Stimulated activated CD4-positive, alpha-beta T cell treated with anti-CD3 and anti-CD28 coated beads, Interleukin-2, amount 100 ng/mL, for 4 hours (primary cell): ENCODE measurements around the gene R3HDM4.

Source experiments
- DNase-seq: peaks from one replicate; pipeline ENCODE4 v3.0.0-alpha.2; 2020; ENCODE audit warnings: low read depth

Gene R3HDM4

GRCh38 chr19:929891-930258 lies 16.9 kb upstream of the R3HDM4 start:
- no peak for DNase-seq

DNA sequence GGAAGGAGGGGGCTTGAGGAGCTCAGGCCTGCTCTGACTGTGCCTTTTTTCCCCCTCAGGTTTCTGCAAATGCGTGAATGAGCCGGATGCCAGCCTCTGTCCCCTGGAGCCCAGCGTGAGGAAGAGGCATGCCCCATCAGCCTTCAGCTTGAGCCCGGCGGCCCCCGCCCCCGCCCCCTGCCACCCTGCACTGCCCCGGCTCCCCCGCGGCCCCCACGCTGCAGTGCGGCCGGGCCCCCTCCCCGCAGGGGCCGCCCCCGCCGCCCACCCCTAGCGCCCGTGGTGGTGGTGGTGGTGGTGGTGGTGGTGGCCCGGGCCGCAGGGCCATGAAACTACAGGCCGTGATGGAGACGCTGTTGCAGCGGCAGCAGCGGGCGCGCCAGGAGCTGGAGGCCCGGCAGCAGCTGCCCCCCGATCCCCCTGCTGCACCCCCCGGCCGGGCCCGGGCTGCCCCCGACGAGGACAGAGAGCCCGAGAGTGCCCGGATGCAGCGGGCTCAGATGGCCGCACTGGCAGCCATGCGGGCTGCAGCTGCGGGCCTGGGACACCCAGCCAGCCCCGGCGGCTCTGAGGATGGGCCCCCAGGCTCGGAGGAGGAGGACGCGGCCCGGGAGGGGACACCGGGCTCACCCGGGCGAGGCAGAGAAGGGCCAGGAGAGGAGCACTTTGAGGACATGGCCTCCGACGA lies 16.3 kb upstream of the R3HDM4 start:
- DNase-seq: no peak

DNA sequence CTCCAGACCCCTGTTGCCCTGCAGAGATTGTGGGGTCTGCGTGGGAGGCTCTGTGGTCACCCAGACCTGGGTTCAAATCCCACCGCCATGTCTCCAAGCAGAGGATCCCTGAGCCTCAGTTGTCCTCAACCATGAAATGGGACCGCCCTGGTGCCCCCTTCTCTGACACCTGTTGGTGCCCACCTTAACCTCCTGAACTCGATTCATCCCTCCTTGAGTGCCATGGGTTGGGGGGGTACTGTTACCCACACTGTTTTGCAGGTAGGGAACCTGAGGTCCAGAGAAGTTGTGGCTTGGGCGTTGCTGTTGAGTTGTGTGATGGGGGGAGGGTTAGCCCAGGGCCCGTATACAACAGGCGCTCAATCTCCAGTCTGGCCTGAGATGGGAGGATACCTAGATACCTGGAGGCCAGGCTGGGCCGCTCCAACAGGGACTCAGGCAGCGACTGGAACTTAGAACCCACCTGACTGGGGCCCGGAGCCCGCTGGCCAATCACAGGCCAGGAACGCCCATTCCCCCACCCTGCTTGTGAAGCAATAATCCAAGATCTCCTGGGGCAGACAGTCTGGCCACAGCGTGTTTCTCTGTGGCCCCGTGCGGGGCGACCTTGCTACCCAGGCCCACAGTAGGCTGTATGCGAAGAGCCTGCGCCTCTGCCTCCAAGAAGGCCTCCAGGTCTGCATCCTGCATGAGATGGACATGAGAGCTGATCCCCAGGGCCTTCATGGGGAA lies 15.6 kb upstream of the R3HDM4 start:
- no peak for DNase-seq

DNA sequence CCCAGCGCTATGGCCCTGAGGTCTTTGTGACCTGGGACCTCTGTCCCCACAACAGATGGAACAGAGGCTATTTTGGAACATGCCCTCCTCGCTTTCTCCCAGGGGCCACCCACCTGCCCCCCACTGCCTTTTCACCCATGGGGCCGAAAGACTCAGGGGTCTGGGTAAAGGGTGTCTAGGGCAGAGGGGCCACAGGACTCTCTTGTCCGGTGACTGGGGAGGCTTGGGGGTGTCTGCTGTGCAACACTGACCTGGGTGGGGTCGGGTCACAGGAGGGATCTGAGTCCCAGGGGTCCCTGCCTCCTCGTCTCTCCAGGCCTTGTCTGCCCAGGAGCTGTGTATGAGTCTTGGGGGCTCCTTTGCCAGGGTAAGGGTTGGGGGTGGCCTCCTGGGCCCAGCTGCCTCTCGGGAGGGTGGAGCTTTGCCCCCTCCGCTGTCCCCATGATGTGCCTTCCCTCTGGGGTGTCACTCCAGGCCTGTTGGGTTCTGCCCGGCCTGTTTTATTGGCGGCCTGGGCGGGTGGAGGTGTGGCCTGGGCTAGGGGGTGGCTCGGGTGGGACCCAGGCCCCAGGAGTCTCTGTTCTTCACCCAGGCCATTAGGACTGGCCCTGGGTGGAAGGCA lies 14.9 kb upstream of the R3HDM4 start:
- DNase-seq: no peak

- no peak for DNase-seq
Observed at GRCh38 chr19:927351-927779, 14.3 kb upstream of the R3HDM4 start.

DNA sequence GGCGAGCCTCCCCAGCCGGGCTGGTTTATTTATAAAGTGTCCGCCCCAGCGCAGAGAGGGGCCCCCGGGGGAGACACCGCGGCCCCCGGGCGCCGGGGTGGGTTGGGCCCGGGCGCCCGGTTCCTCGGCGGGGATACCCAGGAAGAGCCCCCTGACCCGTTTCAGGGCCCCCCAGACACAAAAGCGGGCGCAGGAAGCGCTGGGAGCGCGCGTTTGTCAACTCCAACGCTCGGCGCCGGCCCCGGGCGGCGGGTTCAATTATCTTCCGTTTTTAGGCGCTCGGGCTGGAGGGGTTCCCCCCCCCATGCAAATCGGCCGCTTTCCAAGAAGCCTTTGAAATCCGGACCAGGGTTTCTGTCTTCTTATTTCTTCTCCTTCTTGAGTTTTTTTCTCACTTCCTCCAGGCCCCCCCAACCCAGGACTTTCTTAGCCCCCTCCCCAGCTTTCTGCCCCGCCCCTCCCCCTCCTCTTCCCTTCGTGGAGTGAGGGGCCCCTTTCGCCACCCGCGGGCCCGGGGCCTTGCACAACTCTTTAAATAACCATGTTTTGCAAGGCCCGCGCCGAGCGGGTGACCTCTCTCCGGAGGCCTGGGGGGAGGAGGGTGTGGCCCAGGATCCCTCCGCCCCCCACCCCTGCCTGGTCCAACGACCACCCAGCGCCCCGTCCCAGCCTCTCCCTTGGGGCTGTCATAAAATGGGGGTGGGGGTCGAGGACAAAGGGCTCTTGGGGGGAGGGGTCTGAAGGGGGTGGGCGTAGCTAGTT lies 13.8 kb upstream of the R3HDM4 start:
- no peak for DNase-seq

GRCh38 chr19:926323-926588 lies 13.2 kb upstream of the R3HDM4 start:
- DNase-seq: no peak

DNA sequence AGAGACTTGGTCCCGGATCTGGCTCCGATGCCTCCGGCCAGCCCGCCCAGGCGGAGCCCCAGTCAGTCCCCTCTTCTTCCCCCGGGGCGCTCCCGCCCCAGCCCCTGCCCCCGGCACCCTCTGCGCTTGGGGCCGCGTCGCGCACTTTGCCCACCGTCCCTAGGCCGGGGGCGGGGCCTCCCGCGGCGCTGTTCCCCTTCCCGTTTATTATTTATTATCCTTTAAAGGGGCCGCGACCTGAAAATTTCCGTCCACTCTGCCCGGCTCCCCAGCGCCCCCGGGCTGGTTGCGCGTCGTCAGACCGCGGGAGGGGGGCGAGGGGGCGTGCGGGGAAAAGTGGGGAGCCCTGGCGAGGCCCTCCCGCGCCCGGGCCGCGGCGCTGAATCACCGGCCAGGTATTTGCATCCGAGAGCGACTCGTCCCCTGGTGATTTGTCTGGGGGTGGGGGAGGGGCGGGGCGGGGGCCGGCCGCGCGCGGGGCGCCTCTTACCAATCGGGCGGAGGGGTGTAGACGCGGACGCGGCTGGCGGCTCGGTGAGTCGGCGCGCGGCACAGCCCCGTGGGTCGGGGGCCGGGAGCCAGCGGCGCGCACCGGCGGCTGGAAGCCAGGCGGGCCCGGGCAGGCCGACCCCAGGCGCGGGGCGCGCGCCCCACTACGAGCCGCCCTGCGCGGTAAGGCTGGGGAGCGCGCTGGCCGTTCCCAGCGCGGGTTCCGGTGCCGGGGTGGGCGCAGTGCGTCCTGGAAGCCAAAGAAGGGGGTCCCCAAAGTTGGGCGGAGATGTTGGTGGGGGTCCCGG lies 12.7 kb upstream of the R3HDM4 start, which contains the start of gene ARID3A:
Gene ARID3A, plus strand, starts transcription at position 510 of the 797 bp plus-strand sequence. CDS start 3,494 bp downstream, outside the sequence.
- peak; percentile 56 for DNase-seq

DNA sequence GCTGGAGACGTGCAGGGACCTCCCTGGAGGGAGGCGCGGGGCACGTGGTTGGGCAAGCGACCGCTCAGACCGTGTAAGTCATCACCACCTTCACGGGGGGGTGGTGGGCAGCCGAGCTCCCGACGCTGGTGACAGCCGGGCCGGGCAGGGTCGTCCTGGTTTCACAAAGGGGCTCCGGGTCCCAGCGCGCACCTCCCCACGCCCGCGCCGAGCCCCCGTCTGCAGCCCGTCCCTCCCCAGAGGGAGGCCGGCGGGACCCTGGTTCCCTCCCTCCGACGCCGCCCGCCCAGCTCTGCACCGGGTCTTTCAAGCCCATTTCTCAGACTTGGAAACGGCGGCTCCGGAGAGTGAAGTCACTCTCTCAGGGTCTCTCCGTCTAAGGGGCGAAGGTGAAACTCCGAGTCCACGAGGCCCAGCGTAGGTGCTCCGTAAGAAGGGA lies 12.1 kb upstream of the R3HDM4 start:
- no peak for DNase-seq

DNA sequence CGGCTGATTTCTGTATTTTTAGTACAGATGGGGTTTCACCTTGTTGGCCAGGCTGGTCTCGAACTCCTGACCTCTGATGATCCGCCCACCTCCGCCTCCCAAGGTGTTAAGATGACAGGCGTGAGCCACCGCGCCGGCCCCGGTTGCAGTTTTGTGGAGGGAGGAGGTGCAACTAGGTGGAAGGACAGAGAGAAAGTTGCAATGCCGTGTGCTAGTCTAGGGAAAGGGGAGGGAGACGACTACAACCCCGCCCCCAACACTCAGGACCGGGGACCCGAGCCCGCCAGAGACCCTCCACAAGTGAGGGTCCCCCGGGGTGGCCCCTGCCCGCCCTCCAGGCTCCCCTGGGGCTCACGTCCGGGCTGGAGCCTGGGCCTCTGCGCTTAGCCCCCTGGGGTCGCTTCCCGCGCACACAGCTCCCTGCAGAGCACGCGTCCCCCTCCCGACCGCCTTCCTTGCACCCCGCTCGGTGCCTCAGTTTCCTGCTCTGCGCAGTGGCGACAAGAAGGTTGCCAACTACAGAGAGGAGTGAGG lies 11.6 kb upstream of the R3HDM4 start:
- DNase-seq: no peak

GRCh38 chr19:920051-920864 lies 7.2 kb upstream of the R3HDM4 start:
- DNase-seq: peak; percentile 59

DNA sequence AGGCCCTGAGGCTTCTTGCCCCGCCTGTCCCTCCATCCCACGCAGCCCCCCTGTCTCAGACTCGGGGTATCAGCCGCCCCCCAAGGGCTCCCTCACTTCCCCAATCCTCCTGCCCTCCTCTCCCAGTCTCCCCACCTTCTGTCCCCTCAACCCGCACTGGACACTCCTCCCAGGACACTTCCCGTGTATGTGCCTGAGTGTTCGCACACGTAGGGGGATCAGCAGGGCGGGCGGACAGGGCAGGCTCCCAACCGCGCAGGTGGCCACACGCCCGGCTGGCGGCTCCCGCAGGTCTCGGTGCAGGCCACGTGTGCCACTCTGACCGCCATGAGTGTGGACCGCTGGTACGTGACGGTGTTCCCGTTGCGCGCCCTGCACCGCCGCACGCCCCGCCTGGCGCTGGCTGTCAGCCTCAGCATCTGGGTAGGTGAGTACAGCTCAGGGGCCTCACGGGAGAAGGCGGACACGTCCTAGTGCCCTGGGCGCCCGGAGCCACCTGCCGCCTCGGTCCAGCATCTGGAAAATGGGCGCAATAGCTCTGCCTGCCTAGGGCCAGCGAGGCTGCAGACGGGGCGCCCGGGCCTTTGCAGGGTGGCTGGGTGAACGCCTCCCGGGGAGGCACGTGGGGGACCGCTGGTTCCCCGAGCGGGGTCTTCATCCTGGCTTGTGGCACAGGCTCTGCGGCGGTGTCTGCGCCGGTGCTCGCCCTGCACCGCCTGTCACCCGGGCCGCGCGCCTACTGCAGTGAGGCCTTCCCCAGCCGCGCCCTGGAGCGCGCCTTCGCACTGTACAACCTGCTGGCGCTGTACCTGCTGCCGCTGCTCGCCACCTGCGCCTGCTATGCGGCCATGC lies 6.4 kb upstream of the R3HDM4 start:
- no peak for DNase-seq

GRCh38 chr19:918481-919198 lies 5.6 kb upstream of the R3HDM4 start:
- DNase-seq: no peak

DNA sequence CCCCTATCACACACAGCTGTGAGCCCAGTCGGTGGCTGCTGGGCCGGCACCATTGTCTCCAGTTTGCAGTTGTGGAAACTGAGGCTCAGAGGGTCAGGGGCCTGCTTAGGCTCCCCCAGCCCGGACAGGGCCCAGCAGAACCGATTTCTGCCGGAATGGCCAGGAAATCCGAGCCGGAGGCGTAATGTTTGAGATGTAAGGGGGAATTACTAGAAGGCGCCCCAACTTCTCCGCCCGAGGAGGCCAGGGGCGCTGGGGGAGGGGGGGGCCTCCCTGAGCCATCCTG lies 5.1 kb upstream of the R3HDM4 start:
- DNase-seq: no peak

DNA sequence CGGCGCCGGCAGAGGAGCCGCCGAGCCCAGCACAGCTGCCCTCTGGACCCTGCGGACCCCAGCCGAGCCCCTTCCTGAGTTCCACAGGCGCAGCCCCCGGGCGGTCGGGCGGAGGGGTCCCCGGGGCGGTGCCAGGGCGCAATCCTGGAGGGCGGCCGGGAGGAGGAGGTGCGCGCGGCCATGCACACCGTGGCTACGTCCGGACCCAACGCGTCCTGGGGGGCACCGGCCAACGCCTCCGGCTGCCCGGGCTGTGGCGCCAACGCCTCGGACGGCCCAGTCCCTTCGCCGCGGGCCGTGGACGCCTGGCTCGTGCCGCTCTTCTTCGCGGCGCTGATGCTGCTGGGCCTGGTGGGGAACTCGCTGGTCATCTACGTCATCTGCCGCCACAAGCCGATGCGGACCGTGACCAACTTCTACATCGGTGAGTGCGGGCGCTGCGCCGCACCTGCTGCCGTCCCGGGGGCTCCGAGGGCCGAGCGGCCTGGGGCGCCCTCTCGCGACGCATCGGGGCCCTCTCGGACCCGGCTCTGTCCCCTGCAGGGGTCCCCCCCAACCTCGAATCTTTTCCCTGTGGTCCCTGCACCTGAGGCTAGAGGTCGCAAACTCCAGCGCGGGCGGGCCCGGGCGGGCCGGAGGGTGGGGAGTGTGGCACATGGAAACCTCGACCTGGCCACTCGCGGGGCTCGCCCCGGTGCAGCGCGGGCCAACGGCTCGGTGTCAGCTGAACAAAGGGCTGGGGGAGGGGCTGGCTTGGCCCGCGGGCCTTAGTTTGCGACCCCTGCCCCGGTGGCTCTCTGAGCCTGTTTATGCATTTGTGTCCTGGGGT lies 4.5 kb upstream of the R3HDM4 start, which contains the start of gene KISS1R:
Gene KISS1R, plus strand, starts transcription at position 11 of the 829 bp plus-strand sequence. Its CDS starts 170 bp downstream, at position 181.
- DNase-seq: no peak

GRCh38 chr19:916645-917322 lies 3.8 kb upstream of the R3HDM4 start:
- DNase-seq: no peak
